ENCODE results near the gene PLCG2.
"Not testable (repeated sequence)": the region's sequence is repeated elsewhere in the genome, so short reads cannot be mapped to it uniquely, and the experiment has no call there.

Gene PLCG2

DNA sequence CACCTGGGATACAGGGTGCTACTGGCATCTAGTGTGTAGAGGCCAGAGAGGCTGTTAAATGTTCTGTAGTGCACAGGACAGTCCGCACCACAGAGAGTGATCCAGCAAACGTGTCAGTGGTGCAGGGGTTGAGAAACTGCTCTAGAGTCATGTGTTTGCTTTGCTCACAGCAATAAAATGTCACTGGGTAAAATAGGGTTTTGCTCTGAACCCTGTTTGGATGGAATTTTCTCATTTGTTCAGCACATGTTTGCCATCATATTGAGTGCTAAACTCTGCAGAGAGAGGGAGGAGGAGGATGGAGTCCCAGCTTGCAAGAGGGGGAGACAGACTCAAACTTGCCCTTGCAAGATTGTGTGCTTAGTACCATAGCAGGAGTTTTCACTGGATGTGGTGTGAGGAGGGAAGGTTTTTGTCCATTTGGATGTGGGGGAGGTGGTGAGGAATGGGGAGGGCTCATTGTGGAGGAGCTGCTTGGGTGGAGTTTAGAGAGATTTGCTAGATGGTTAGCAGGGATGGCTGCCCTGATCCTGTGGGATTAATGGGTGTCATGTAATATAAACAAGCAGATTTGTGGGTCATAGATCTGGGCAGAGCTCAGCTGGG, 11.8 kb downstream of the PLCG2 start:
- DNase-seq, result no peak

- DNase-seq, result no peak
Observed at GRCh38 chr16:81792828-81793227, 13.7 kb downstream of the PLCG2 start.

DNA sequence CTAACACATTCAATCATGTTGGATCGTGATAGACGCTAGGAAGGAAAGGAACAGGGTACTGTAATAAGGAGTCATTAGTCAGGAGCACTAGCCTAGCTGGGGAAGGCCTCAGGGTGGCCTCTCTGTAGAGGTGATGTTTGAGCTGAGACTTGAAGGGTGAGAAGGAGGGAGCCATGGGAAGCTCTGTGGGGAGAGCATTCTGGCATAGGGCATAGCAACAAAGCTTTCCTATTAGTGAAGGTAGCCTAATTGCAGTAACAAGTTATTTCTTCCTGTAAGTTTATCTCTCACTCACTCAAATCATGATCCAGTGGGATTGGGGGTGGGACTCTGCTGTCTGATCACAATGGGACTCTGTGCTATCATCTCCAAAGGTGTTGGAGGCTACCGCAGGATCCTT, 16.1 kb downstream of the PLCG2 start:
- no peak for DNase-seq

DNA sequence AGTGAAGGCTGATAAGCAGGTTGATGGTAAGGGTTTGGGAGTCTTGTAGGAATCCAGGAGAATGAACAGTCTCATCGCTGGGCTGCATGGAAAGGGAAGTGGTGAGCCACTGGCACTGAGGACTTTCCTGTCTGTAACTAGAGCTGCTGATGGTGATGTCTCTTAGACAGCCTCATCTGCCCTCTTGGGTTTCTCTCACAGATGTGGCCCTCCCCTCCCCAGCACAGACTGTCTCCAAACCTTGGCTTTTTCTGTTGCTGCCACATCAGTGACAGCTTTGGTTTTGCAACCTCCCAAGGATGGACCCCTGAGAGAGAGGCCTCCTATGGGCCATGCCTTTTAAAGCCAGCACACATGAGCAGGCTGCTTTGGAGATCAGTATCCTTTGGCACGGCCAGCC, 16.9 kb downstream of the PLCG2 start:
- no peak for DNase-seq

DNA sequence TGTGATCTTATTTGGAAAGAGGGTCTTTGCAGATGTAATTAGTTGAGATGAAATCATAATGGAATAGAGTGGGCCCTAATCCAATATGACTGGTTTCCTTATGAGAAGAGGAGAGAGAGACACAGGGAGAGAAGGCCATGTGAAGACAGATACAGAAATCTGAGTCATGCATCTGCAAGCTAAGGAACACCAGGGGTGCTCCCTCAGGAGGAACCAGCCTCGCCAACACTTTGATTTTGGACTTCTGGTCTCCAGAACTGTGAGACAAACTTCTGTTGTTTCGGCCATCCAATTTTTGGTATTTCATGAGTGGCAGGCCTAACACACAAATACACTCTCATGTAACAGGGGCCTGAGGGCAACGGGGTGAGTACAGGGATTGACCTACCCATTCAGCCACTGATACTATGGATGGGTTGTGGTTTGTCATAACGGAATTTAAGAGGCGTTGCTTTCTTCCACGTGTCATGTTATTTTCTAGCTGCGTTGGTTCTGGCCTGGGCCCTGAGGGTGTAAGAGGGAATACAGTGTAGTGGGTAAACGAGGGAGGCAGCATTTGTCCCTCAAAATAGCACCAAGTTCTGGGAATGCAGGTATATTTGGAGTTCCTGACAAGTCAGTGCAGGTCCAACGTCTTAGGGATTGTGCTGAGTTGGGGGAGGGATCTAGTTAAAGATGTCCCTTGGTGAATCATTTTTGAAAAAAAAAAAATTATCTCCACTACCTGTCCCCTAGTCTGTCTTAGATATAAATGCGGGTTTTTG, 17.7 kb downstream of the PLCG2 start:
- no peak for DNase-seq

- DNase-seq, result no peak
Observed at GRCh38 chr16:81797443-81797842, 18.4 kb downstream of the PLCG2 start.

DNA sequence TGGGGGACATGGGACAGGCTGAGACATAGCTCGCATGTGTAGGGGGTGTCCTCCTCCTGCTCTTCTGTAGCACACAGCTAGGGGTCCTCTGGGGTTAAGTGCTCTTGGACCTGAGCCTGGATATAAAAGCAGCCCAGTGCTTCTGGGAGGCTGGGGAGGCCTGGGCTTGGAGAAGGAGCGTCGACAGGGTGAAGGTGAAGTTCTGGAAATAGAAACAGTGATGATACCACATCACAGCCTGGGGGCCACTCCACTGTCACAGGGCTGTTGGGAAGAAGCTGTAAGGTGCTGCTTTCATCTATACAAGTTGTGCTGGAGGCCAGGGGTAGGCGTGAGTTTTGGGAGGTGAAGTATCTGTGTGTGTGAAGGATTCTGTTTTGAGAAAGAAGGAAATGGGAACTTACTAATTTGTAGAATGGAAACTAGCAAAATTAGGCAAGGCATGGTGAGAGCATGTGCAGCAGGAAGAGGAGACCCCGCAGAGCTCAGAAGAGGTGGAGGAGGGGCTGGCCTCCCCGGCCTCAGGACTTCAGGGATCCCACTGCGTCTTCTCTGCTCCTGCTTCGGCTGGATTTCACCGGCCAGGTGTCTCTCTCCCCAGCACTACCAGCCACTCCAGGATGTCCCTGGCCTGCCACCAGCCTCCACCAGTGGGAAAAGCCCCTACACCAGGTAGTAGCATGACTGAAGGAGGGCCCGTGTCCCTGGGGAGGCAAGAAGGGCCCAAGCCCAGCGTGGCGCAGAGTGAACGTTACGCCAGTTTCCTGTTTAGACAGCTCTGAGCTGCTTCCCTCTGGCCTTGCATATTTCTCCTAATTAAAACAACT, 19.4 kb downstream of the PLCG2 start:
- DNase-seq, result peak; percentile 7

DNA sequence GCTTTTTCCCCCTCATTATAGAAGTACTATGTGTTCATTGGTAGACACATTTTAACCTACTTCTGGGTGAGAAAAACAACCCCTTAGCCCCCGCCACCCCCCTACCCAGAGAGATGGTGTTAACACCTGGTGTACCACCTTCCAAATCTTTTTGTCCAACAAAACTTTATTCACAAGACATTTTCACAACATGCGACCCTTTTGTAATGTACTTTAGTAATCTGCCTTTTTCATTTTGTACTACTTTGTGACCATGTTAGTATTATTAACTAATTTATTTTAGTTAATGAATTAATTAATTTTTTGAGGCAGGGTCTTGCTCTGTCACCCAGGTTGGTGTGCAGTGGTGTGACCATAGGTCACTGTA, 20.0 kb downstream of the PLCG2 start:
- DNase-seq, result no peak

DNA sequence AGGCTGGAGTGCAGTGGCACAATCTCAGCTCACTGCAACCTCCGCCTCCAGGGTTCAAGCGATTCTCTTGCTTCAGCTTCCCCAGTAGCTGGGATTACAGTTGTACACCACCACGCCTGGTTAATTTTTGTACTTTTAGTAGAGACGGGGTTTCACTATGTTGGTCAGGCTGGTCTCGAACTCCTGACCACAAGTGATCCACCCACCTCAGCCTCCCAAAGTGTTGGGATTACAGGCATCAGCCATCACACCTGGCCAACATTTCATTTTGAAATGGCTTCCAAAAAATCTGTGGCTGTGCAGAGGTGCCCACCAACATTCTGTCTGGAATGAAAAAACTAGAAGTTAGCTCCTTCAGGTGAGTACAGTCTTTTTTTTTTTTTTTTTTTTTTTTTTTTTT, 22.6 kb downstream of the PLCG2 start:
- DNase-seq, result not testable (repeated sequence)

DNA sequence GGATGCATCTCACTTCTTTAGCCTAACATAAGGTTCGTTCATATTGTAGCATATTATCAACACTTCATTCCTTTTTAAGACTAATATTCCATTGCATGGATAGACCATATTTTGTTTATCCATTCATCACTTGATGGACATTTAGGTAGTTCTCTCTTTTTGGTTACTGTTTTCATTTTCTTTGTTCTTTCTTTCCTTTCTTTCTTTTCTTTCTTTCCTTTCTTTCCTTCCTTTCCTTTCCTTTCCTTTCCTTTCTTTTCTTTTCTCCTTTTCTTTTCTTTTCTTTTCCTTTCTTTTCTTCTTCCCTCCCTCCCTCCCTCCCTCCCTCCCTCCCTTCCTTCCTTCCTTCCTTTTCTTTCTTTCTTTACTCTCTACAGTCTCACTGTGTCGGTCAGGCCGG, 24.2 kb downstream of the PLCG2 start:
- DNase-seq, result no peak

- no peak for DNase-seq
Observed at GRCh38 chr16:81804134-81804610, 25.1 kb downstream of the PLCG2 start.

- no peak for DNase-seq
Observed at GRCh38 chr16:81806696-81807095, 27.6 kb downstream of the PLCG2 start.

DNA sequence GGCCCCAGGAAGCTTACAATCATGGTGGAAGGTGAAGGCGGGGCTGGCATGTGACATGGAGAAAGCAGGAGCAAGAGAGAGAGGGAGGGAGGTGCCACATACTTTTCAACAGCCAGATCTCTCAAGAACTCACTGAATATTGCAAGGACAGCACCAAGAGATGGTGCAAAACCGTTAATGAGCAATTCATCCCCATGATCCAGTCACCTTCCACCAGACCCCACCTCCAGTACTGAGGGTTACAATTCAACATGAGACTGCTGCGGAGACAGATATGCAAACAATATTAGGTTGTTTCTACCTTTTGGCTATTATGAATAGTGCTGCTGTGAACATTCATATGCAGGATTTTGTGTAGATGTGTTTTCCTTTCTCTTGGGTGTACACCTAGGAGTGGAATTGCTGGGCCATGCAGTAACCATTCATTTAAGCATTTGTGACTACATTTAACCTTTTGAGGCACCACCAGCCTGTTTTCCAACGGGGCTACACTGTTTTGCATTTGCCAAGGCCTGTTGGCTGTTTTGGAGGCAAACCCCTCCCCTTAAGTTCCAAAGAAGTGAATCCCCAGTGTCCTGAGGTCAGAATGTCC, 28.8 kb downstream of the PLCG2 start:
- DNase-seq, result no peak

DNA sequence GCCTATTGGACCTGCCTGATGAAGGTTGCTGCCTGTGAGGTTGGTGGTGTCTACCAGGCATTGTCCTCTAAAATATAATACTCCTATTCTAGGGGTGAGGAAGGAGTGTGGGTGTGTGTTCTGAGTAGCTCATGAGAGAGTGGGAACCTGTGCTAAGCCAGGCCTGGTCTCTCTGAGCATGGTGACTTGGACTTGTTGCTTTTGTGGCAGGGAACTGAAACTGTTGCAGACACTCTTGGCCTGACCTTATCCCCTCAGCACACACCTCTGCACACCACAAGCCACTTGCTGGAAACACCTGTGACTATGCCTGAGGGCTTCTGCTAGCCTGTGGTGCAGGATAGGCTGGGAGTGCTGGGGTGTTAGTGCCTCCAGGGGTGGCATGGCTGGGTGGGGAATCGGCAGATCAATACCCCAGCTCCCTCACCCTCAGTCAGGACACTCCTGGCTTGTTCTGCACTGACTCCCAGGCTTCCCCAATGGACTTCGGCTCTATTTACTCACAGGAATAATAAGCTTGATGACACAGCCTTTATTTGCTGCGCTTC, 29.9 kb downstream of the PLCG2 start:
- no peak for DNase-seq

DNA sequence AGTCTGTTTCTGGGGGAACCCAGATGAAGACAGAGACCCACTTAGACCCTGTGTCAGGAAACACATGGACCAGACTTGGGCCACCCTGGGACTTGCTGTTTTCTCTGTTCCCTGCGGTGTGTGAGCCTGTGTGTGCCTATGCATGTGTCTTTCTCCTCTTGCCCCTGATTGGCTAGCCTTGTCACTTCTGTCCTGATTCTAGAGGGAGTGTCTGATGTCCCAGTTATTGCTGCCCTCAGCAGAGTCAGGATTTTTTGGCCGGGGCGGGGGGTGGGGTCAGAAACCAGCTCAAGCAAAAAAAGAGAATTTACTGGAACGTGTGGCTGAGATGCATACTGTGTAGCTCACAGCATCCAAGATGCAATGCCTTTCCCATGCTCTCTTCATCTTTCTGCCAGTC, 30.5 kb downstream of the PLCG2 start:
- DNase-seq, result no peak

DNA sequence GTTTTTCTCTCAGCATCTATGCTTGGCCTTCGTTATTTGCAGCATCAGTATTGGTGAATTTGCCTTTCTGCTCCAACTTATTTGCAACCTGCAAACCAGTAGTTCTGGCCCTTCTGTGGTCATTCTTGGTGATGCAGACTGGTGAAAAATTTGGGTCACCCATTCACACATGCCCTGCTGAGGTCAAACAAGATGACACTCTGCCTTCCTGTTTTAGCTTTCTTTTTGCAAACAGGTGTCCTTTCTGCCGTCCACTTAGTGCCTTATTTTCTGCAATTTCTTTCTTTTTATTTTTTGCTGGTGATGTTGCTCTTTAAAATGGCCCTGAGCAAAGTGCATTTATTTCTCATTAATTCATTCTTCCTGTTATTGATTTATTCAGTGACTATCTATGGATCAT, 31.3 kb downstream of the PLCG2 start:
- DNase-seq, result no peak

DNA sequence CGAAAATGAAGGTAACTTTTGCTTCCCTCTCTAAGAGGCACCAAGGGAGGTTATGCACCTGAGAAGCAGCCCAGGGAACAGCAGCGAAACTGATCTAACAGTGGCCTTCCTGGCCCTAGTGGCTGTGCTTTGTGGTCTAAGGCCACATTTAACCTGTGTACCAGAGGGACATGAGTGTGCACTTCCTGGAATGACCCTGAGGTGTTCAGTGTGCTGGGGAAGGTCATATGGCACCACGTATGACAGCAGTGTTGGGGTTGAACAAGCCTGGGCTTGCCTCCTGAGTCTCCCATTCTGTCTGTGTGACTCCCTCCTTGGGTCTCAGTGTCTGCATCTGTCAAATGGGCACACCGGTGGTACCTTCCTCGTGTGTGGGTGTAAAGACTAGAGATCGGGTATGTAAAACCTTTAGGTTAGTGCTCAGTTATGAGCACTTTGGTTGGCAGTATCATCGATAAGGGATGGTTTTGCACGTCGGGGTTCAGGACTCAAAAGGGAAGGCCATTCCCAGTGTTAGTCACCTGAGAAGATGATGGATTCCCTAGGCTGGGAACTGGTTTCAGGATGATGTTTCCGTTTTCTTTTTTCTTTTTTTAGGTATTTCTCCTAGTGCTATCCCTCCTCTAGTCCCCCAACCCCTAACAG, 31.9 kb downstream of the PLCG2 start:
- DNase-seq, result no peak

GRCh38 chr16:81813648-81814047, 34.6 kb downstream of the PLCG2 start:
- DNase-seq, result no peak

DNA sequence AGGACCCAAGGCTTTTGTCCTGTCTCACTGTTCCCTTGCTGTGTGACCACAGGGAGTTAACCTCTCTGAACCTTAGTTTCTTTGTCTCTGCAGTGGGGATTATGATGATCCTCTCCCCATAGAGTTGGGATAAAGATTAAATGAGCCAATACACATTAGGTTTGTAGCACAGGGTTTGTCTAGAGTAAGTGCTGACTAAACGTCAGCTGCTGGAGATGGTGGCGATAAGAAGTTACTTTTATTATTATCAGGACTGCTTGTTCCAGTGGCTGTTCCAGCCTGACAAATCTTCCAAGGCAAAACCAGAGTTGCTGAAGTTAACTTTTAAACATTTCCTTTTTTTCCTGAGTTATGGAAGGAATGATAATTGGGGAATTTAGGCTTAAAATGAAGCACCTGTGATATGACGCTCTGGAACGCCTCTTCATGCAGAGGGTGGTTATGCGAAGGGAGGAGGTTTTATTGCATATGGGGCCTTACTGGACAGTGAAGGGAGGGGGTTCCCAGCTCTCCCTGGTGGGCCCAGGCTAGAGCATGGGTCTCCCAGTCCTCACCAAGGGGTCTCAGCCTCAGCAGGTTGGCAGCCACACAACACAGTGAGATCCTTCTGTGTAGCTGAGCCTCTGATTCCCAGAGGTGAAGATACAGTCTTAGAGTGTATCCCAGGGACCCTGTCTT, 35.8 kb downstream of the PLCG2 start:
- no peak for DNase-seq

DNA sequence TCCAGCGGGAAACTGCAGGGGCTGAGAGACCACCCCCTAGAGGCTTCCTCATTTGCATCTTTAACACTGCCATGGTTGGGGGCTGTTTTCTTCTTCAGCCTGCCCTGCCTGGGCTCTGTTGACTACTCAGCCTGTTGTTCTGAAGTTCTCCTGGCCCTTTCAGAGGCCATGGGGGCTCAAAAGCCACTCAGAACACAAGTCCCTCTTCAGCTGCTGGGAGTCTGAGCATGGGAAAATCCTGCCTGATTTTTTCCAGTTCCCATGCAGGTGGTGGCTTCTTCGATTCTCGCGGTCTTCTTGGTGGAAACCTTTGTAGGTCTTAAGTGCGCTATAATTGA, 36.3 kb downstream of the PLCG2 start:
- no peak for DNase-seq

DNA sequence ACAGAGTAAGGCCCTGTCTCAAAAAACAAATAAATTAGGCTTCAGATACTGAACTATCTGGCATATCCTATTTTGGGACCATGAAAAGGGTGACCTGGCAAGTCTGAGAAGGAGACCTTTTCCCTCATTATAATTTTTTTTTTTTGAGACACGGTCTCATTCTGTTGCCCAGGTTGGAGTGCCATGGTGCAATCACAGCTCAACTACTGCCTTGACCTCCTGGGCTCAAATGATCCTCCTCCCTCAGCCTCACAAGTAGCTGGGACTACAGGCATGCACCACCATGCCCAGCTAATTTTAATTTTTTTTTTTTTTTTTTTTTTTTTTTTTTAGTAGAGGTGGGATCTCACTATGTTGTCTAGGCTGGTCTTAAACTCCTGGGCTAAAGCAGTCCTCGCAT, 37.3 kb downstream of the PLCG2 start:
- DNase-seq, result no peak

GRCh38 chr16:81816793-81817210, 37.7 kb downstream of the PLCG2 start:
- DNase-seq, result no peak

Measured in fibroblast of skin of back (primary cell).